Measurements from ENCODE around the gene NOX5.

The NOX5 gene

DNA sequence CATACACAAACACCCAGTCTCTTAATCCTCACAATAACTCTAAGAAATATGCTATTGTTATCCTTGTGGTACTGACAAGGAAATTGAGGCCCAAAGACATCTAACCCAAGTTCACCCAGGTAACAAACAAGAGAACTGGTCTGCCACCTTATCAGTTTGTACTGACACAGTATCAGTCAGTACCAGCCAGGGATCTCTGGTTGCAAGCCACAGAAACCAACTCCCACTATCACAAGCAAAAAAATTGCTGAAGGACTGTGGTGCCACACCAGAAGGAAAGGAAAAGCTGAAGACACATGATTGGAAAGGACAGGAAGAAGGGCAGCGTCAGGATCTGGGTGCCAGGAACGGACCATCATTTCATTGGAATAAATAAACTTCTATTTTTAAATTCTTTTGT is 82.1 kb downstream of the NOX5 start:
- DNase-seq (ENCODE audit: low read depth in 2 of 3, low spot score in 2 of 3) = no peak

DNA sequence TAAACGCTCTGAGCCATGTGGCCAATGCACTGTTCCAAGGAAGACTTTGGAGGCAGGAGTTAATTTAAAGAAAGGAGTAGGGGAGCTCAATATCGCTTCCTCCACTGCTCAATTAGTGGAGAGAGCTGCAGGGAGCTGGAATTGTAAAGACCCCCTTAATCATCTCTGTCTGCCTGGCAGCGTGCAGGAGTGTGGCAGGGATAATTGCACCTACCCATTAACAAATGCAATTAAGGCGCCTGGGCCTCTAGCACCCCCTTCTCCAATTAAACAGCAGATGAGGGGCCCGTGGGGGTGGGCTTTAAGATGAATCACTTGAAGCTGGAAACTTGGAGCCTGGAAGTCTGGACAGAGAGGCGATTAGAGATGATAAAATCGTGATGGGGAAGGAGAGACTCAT is 84.3 kb downstream of the NOX5 start:
- no peak for DNase-seq (ENCODE audit: low read depth in 2 of 3, low spot score in 2 of 3)

GRCh38 chr15:69099941-69100340 is 85.4 kb downstream of the NOX5 start:
- no peak for DNase-seq (ENCODE audit: low read depth in 2 of 3, low spot score in 2 of 3)

DNA sequence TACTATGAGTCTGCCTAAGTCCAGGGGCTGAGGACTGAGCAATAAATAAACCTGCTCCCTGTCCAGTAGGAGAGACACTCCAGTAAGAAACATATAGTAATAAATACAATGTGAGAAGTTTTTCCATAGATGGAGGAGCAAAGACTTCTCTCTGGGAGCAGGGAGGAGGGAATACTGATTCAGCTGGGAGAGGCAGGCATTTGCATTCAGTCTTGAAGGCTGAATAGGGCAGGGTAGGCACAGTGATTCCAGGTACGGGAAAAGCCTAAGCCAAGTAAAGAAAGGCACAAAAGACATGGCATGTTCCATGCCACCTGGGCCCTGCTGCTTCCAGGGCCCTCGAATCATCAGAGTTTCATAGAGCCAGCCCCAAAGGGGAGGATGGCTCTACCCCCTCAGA is 86.3 kb downstream of the NOX5 start:
- no peak for DNase-seq (ENCODE audit: low read depth in 2 of 3, low spot score in 2 of 3)

DNA sequence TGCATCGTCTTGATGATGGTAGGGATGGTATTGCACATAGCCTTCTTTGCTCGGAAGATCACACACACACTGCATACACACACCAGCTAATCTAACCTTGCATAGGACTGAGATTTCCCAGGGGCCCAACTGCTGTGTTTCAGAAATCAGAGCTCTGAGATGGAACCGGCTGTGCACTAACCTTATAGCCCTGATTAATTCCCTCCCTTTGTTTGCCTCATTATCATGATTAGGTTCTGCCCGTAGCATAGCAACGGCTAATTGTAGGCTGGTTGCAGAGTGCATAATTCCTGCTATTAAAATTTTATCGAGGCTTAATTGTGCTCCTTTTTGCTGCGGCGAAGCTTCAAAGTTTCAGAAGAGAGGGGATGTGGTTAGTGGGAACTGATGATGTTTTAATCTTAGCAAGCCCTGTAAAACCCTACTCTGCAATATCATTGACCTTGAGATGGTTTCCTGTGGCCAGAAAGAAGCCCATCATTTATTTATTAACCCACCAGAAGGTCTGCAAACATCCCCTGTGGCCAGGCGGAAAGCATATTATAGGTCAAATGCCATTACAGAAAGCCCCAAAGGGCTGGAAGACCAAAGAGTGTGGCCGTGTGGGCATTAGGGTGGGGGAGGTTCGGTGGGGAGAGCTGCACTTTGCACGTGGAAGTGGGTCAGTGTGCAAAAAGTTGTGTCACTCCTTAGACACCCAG is 89.7 kb downstream of the NOX5 start:
- DNase-seq (ENCODE audit: low read depth in 2 of 3, low spot score in 2 of 3) = no peak

DNA sequence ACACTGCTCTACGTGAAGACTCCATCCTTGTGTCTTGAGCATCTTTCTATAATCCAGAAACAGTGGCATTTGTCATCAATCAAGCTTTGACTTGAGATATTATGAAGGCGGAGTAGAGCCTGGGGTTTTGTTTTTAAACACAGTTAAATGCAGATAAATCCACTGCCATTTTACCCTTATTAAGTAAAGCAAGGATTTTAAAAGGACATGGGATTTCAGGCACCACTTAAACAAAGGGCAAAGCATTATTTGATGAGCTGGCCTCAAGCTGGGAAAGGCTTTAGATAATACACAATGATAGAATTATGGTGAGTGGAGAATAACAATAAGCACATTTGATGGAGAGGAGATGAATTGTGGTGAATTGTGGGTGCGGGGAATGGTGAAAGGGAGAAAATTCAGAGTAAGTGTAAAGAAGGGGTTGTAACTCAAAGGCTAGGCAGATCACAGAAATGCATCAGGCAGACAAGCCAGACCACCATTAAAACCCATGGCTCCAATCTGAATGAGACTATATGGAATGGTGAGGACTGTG is 91.0 kb downstream of the NOX5 start:
- no peak for DNase-seq (ENCODE audit: low read depth in 2 of 3, low spot score in 2 of 3)

DNA sequence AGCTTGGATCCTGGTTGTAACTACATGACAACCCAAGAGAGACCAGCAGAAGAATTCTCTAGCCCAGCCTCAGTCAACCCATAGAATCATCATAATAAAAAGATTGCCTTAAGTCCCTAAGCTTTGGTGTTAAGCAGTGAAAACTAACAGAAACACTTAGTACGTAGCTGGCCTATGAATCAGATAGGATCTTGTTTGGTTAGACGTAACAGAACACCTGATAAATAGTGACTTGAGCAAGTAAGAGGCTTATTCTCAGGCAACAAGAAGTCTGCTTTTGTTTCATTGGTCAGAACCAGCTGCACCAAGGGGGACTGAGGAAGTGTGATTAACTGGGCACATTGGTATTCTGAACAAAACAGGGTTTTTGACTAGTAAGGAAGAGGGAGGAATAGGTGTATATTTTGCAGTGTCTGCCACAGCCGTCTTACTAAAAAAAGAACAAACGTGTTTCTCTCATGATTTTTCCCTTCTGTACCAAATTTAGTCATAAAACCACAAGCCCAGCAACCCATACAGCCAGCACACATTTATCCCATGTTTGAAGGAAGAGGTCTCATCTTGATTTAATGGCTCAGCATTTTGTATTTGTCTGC is 92.6 kb downstream of the NOX5 start:
- DNase-seq (ENCODE audit: low read depth in 2 of 3, low spot score in 2 of 3) = no peak

Measured in activated CD8-positive, alpha-beta memory T cell treated with anti-CD3 and anti-CD28 coated beads for 48 hours (primary cell).